Heart right ventricle (tissue), 16 donors: ENCODE data around the gene YPEL3. TPM values are rescaled to one million over a fixed set of nuclear protein-coding genes. Genes with fewer than 3 reads are reported as not detected.
A peak's percentile ranks its signal among the peaks of the same experiment; 100 is the strongest.

Experiments used
- ATAC-seq, 8 donors: fragments of 200-7000 bp; cut with Tn5 transposase; one replicate each; pipeline ENCODE4 v1.9.1; 2020; ENCODE audit warnings: mild to moderate bottlenecking in 8 of 8, moderate library complexity in 8 of 8, moderate number of reproducible peaks in 1 of 8
- DNase-seq, 2 donors: peaks; one replicate each; pipeline ENCODE4 v3.0.0-alpha.2; 2020
- H3K27ac ChIP-seq, 10 donors: fragments of 200-600 bp; sonication (generic) in 2 of 10; one replicate each; pipeline versions ENCODE4 v1.5.0 to v1.8.0; 2020 to 2022; ENCODE audit warnings: mild to moderate bottlenecking in 3 of 10
- H3K27me3 ChIP-seq, 7 donors: fragments of 200-600 bp; one replicate each; pipeline ENCODE4 v1.8.0; 2021 to 2022; ENCODE audit warnings: mild to moderate bottlenecking in 2 of 7
- H3K36me3 ChIP-seq, 9 donors: fragments of 200-600 bp; sonication (generic) in 1 of 9; one replicate each; pipeline versions ENCODE4 v1.5.0 to v1.8.0; 2020 to 2022; ENCODE audit warnings: mild to moderate bottlenecking in 2 of 9
- H3K4me1 ChIP-seq, 9 donors: fragments of 200-600 bp; sonication (generic) in 1 of 9; one replicate each; pipeline versions ENCODE4 v1.5.0 to v1.8.0; 2020 to 2022; ENCODE audit warnings: mild to moderate bottlenecking in 4 of 9
- H3K4me3 ChIP-seq, 10 donors: fragments of 200-600 bp; sonication (generic) in 2 of 10; one replicate each; pipeline versions ENCODE4 v1.5.0 to v1.8.0; 2020 to 2022; ENCODE audit warnings: mild to moderate bottlenecking in 7 of 10, moderate library complexity in 2 of 10
- H3K9me3 ChIP-seq, 11 donors: fragments of 200-600 bp in 10 of 11; sonication (generic) in 2 of 11; one replicate each; pipeline versions ENCODE4 v1.5.0 to v1.8.0; 2013 to 2022; ENCODE audit warnings: mild to moderate bottlenecking in 2 of 11, control low read depth in 1 of 11, moderate library complexity in 1 of 11
- WGBS, 2 donors: extraction: QIAGEN DNeasy Blood & Tissue Kit; methylation state at CpG; one replicate each; pipeline ENCODE4 v1.1.7; 2013; ENCODE audit warnings: inconsistent platforms in 1 of 2; 5-methylcytosine and 5-hydroxymethylcytosine counted together
- intact Hi-C, 10 donors: fragments of 100-400 bp; cut with DNase I; formaldehyde crosslinking; loops; one replicate each; pipeline versions ENCODE4 v1.11.1 to v1.14.2; 2022
- polyA plus RNA-seq, 2 donors: library from polyadenylated mRNA; stranded (reverse); fragments of 200-250 nt; gene quantifications; one replicate each; pipeline ENCODE4 v1.2.3, GENCODE V29; 2013
- total RNA-seq, 10 donors: library from RNA; stranded (reverse); fragmentation: NEBNext Ultra II Directional in 3 of 10; extraction: Animal tissue kit (Norgen Biotek cat#: 25700) in 3 of 10; gene quantifications; one replicate each; pipeline versions ENCODE4 v1.2.1 to v1.2.4, GENCODE V29; 2021 to 2023
- TF ChIP-seq, protein P1 (sequence below), 9 donors: fragments of 200-600 bp; sonication (generic) in 2 of 9; IDR thresholded peaks; one replicate each; pipeline versions ENCODE4 v1.5.0 to v1.8.0; 2021 to 2022; ENCODE audit warnings: antibody characterized with exemption in 9 of 9, mild to moderate bottlenecking in 5 of 9, moderate library complexity in 1 of 9
- donor health status: Arrhythmogenic right ventricular cardiomyopathy.
- donor health status: ischemic (EF 13 %, LVEDD 7.1; RV severe dilation, severe dysfunction).
- donor health status: healthy with polysubstance abuse.
- donor health status: DM: no; HTN: yes; CAD: no.
- donor health status: DM: no; HTN: no; CAD: no.
- donor health status: ischemic (EF 25% LVEDD 6.9; RV normal size, moderate dysfunction).
- donor health status: ischemic (EF 25% LVEDD 5.7; RV mildly dilated, moderate dysfunction).
- donor health status: healthy.
- donor health status: DM: yes; HTN: yes; CAD: no.
- donor health status: Ischemic cardiomyopathy.
- donor health status: ischemic (EF 35%, LVEDD 5.7; RV mildly dilated, moderate dysfunction).
- donor health status: nonischemic (EF 11% LVEDD 7.7; RV severe dilation, severe dysfunction).
- donor health status: DM: yes; HTN: yes; CAD: no.
- donor health status: PGD.
- donor health status: ischemic (EF 29% LVEDD 5.4; RV normal size, mild dysfunction).
- donor health status: nonischemic (EF 23%, LVEDD 6.1; RV moderate dilation, normal function).

YPEL3 gene
- total and polyA plus RNA-seq, 12 donors, result 31.5 to 203 (median 46.6) TPM

DNA sequence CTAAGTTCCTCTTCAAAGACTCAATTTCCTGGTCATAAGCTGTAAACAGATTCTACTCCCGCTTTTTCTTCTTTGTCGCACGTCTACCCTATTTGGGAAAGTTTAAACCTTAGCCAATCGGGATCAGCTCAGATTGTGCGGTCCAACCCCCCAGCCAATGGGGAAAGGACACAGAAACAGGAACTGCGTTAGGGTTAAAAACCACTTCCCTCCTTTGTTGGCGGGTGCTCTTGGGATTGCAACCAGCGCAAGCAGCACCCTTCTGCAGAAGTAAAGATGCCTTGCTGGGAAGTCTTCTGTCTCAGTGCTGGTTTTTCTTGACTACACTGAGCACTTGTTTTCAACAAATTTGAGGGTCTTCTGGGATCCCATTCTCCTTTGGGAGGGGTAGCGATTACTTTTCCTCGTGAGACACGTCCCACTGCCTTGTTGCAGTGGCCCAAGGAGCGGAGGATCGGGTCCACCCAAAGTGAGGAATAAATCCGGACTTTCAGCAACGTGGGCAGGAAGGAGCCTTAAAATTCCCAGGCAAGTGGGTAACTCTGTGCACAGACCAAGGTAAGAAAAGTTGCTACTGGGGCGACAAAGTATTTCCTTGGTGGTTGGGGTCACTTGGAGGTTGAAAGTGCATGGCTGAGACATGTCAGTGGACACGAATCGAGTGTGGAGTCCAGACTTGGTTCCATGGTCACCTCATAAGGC lies 1.0 kb upstream of the YPEL3 start:
- Histone ChIP-seq H3K4me1 (peaks cover 7 to 42% (median 36%) of the 10 kb centered on the region in 9 donors), H3K4me3 (peak overlapping the region in 8 of 10 donors; percentile 62 to 93 (median 80)), H3K27me3 (no peaks in the 10 kb centered on the region), H3K36me3 (peaks cover 0 to 23% (median 13%) of the 10 kb centered on the region in 9 donors), H3K27ac (peak overlapping the region in 9 of 10 donors; percentile 85 to 97 (median 94)), H3K9me3 (peaks cover 0 to 40% (median 9%) of the 10 kb centered on the region in 11 donors)
- WGBS, 2 donors, result 95% methylated on average over 18 of the region's 18 CpGs
- no peak for DNase-seq
- no peak for ATAC-seq
- intact Hi-C loops, result loop anchor here in 6 of 10 donors (2.0 to 10.0 kb wide), 6 partner anchors 26 to 310 kb away; partner anchors contain the start of genes ZNF771 (in 5 of the 6) and MAPK3 (in 1 of the 6)
- TF ChIP-seq, protein P1, sequence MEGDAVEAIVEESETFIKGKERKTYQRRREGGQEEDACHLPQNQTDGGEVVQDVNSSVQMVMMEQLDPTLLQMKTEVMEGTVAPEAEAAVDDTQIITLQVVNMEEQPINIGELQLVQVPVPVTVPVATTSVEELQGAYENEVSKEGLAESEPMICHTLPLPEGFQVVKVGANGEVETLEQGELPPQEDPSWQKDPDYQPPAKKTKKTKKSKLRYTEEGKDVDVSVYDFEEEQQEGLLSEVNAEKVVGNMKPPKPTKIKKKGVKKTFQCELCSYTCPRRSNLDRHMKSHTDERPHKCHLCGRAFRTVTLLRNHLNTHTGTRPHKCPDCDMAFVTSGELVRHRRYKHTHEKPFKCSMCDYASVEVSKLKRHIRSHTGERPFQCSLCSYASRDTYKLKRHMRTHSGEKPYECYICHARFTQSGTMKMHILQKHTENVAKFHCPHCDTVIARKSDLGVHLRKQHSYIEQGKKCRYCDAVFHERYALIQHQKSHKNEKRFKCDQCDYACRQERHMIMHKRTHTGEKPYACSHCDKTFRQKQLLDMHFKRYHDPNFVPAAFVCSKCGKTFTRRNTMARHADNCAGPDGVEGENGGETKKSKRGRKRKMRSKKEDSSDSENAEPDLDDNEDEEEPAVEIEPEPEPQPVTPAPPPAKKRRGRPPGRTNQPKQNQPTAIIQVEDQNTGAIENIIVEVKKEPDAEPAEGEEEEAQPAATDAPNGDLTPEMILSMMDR (IDR thresholded peaks at IDR 0.05), result no peak

DNA sequence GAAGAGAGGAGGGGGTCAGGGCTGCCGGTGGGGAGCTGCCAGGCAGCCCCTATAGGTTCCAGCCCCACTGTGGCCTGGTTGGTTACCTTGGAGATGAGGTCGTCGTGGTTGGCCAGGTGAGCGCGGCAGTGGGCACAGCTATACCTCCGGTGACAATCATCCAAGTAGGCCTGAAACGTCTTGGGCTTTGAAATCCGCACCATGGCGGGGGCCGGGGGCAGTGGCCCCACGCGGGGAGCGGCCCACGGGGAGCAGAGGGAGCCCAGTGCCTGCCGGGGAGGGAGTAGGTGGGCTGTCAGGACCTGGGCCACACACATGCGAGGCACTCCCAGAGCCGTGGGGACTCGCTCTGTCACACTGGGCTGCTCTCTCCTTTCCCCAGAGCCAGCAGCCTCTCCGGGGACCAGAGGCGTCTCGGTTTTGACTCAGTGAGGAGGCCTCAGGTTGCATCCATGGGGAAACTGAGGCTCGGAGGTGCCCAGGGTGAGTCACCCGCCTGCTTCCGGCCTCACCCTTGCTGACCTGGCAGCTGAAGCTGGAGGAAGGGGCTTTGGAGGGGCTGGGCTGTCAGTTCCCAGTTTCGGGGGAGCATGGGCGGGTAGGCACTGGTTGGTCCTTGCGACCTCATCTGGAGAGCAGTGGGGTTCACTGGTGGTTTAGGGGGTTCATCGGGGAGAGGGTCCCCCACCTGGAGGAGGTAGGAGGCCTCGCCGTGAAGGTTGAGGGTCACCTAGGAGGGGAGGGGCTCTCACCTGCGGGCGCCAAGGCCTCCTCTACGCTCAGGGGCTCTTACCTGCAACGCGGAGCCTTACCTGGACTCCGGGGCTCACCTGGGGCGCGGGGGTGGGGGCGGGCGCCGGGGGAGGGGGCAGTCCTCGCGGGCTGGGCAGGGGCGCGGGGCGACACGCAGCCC lies 591 bp downstream of the YPEL3 start:
- intact Hi-C loops, result loop anchor here in 6 of 10 donors (2.0 to 10.0 kb wide), 6 partner anchors 27 to 312 kb away; partner anchors contain the start of genes ZNF771 (in 5 of the 6) and MAPK3 (in 1 of the 6)
- no peaks in the 10 kb centered on the region for H3K27me3 ChIP-seq
- H3K4me1 ChIP-seq, result peaks cover 7 to 58% (median 45%) of the 10 kb centered on the region in 9 donors
- DNase-seq (peak in 1 of 2 donors; percentile 39), ATAC-seq (no peak)
- peak overlapping the region; percentile 62 to 93 (median 76) for H3K4me3 ChIP-seq
- peak overlapping the region; percentile 80 to 97 (median 92) for H3K27ac ChIP-seq
- H3K9me3 ChIP-seq, result peaks cover 0 to 40% (median 9%) of the 10 kb centered on the region in 11 donors
- TF ChIP-seq, protein P1 (IDR thresholded peaks at IDR 0.05), result no peak
- 13 to 19% methylated on average over 46 to 47 of the region's 47 CpGs for WGBS, 2 donors
- H3K36me3 ChIP-seq, result peaks cover 0 to 23% (median 13%) of the 10 kb centered on the region in 9 donors

DNA sequence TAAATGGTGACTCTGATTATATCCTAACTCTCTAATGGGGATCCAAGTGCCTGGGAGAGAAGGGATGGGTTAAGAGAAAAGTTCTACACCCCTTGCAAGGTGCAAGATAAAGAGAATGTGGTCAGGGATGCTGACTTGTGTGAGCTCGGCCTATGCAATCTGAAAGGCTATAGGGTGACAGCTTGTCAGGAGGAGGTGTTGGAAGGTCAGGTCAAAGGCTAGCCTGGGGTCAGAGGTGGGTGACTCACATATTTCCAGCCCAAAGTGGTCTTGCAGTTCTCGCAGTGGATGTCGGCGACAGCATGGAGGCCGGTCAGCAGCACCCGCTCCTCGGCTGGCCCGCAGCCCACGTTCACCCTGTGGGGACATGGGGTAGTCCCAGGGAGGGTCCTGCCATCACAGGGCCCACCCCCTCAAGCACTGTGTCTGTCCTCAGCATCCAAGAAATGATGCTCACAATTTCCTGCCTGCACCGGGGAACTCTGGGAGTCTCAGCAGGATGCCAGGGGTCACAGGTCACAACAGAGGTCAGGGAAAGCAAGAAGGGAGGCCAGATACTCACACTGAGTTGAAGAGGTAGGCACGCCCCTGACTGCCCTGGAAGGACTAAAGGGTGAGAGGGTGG lies 1.4 kb downstream of the YPEL3 start:
- H3K4me3 ChIP-seq, result peak overlapping the region; percentile 62 to 93 (median 76)
- peak overlapping the region; percentile 80 to 97 (median 92) for H3K27ac ChIP-seq
- WGBS, 2 donors, result 71 to 78% methylated on average over 11 of the region's 11 CpGs
- ATAC-seq, result no peak
- H3K4me1 ChIP-seq, result peaks cover 7 to 66% (median 45%) of the 10 kb centered on the region in 9 donors
- intact Hi-C loops, result loop anchor here in 6 of 10 donors (5.0 to 10.0 kb wide), 3 partner anchors 42 to 313 kb away; partner anchors contain the start of gene ZNF771 (in 4 of the 6)
- no peak for DNase-seq
- peaks cover 0 to 23% (median 13%) of the 10 kb centered on the region in 9 donors for H3K36me3 ChIP-seq
- TF ChIP-seq, protein P1 (IDR thresholded peaks at IDR 0.05), result no peak
- H3K27me3 ChIP-seq, result no peaks in the 10 kb centered on the region
- peaks cover 0 to 34% (median 9%) of the 10 kb centered on the region in 11 donors for H3K9me3 ChIP-seq
